Neural crest cell (in vitro differentiated cells): ENCODE results near the gene SYNGR4. TPM values are rescaled to one million over a fixed set of nuclear protein-coding genes. Genes with fewer than 3 reads are reported as not detected.
"Not testable (repeated sequence)": the region's sequence is repeated elsewhere in the genome, so short reads cannot be mapped to it uniquely, and the experiment has no call there.

Source experiments
- DNase-seq: peaks from one replicate; pipeline ENCODE4 v3.0.0; 2021; ENCODE audit warnings: low read depth, mixed read lengths, low spot score
- H3K27ac Mint-ChIP-seq: one replicate; pipeline ENCODE4 v1.8.0; 2021; ENCODE audit warnings: mild to moderate bottlenecking, mixed read lengths; ENCODE audit not compliant: unreplicated experiment
- H3K27me3 Mint-ChIP-seq: 2 replicates; pipeline ENCODE4 v1.8.0; 2021; ENCODE audit warnings: low read depth, mild to moderate bottlenecking, mixed read lengths
- H3K36me3 Mint-ChIP-seq: 2 replicates; pipeline ENCODE4 v1.8.0; 2021; ENCODE audit warnings: low read depth, mild to moderate bottlenecking, mixed read lengths
- H3K4me1 Mint-ChIP-seq: 2 replicates; pipeline ENCODE4 v1.8.0; 2021; ENCODE audit warnings: mixed read lengths
- H3K4me3 Mint-ChIP-seq: one replicate; pipeline ENCODE4 v1.8.0; 2021; ENCODE audit warnings: mild to moderate bottlenecking, mixed read lengths
- H3K9me3 Mint-ChIP-seq: 2 replicates; pipeline ENCODE4 v1.8.0; 2021; ENCODE audit warnings: mixed read lengths
- CTCF ChIP-seq: fragments of 200-600 bp; sonication (generic); conservative IDR thresholded peaks from 2 replicates; pipeline ENCODE4 v1.5.0; 2021; ENCODE audit warnings: antibody characterized with exemption, mild to moderate bottlenecking
- total RNA-seq: library from RNA; stranded (reverse); gene quantifications from 2 replicates; pipeline ENCODE4 v1.2.1, GENCODE V29; 2021

The SYNGR4 gene
- total RNA-seq, 1 donor from 2014 or later = not detected

GRCh38 chr19:48386981-48387380, 22.8 kb downstream of the SYNGR4 start:
- peaks cover 20% of the 10 kb centered on the region for H3K4me1 Mint-ChIP-seq
- no peak overlapping the region for H3K27ac Mint-ChIP-seq
- no peaks in the 10 kb centered on the region for H3K9me3 Mint-ChIP-seq
- H3K27me3 Mint-ChIP-seq = peaks cover 5% of the 10 kb centered on the region
- H3K4me3 Mint-ChIP-seq = no peak overlapping the region
- no peak for TF ChIP-seq CTCF
- peaks cover 15% of the 10 kb centered on the region for H3K36me3 Mint-ChIP-seq
- no peak for DNase-seq

- peak overlapping the region; percentile 96 for H3K27ac Mint-ChIP-seq
- peak; percentile 65 for DNase-seq
- H3K4me3 Mint-ChIP-seq = peak overlapping the region; percentile 94
Measured at GRCh38 chr19:48390188-48391099, 26.3 kb downstream of the SYNGR4 start.

GRCh38 chr19:48391100-48392005, 27.2 kb downstream of the SYNGR4 start, which contains the start of gene KDELR1:
Gene KDELR1, minus strand, starts transcription at chr19:48391551. Its CDS starts 193 bp downstream, at chr19:48391358.
- Mint-ChIP-seq H3K36me3 (peaks cover 7% of the 10 kb centered on the region), H3K4me1 (peaks cover 30% of the 10 kb centered on the region), H3K4me3 (peak within 1 kb of the TSS; percentile 94), H3K9me3 (no peaks in the 10 kb centered on the region), H3K27ac (peak within 1 kb of the TSS; percentile 96), H3K27me3 (peaks cover 40% of the 10 kb centered on the region)
- peak; percentile 88 for DNase-seq
- TF ChIP-seq CTCF = peak; percentile 88

More at GRCh38 chr19:48390188-48391099, 26.3 kb downstream of the SYNGR4 start:
- Mint-ChIP-seq H3K4me1 (peaks cover 30% of the 10 kb centered on the region), H3K36me3 (peaks cover 7% of the 10 kb centered on the region), H3K27me3 (peaks cover 31% of the 10 kb centered on the region), H3K9me3 (no peaks in the 10 kb centered on the region)
- peak; percentile 70 for TF ChIP-seq CTCF

GRCh38 chr19:48392006-48392344, 27.8 kb downstream of the SYNGR4 start:
- H3K27ac Mint-ChIP-seq, H3K36me3 Mint-ChIP-seq, DNase-seq, H3K9me3 Mint-ChIP-seq: not testable (repeated sequence)
- Mint-ChIP-seq H3K4me3 (peak overlapping the region; percentile 94), H3K4me1 (peaks cover 30% of the 10 kb centered on the region), H3K27me3 (peaks cover 47% of the 10 kb centered on the region)

- H3K9me3 Mint-ChIP-seq = no peaks in the 10 kb centered on the region
- DNase-seq = no peak
- H3K4me3 Mint-ChIP-seq = peak overlapping the region; percentile 76
- no peak overlapping the region for H3K27ac Mint-ChIP-seq
- H3K4me1 Mint-ChIP-seq = peaks cover 38% of the 10 kb centered on the region
- H3K27me3 Mint-ChIP-seq = peaks cover 57% of the 10 kb centered on the region
- H3K36me3 Mint-ChIP-seq = peaks cover 7% of the 10 kb centered on the region
- TF ChIP-seq CTCF = no peak
Measured at GRCh38 chr19:48392860-48393558, 28.8 kb downstream of the SYNGR4 start.
